Natural killer cell (primary cell): Measurements from ENCODE around the gene NEDD4. TPM values are rescaled to one million over a fixed set of nuclear protein-coding genes. Genes with fewer than 3 reads are reported as not detected.

Source experiments
- ATAC-seq, 3 donors: fragments of 150-1000 bp in 2 of 3; fragments of 200-7000 bp in 1 of 3; cut with Tn5 transposase; 1 replicate in 1 of 3; 2 replicates in 2 of 3; pipeline ENCODE4 v1.10.0; 2021; ENCODE audit warnings: mild to moderate bottlenecking in 2 of 3, moderate library complexity in 2 of 3
- DNase-seq, 2 donors: peaks; one replicate each; pipeline versions ENCODE4 v3.0.0 to v3.0.0-alpha.2; 2013 to 2021; ENCODE audit warnings: mixed read lengths in 1 of 2
- H3K27ac ChIP-seq: one replicate; pipeline ENCODE4 v1.5.1; 2013; ENCODE audit warnings: mild to moderate bottlenecking, low read length
- H3K27me3 ChIP-seq: one replicate; pipeline ENCODE4 v1.6.1; 2013; ENCODE audit warnings: low read length; ENCODE audit not compliant: control insufficient read depth, insufficient read depth
- H3K36me3 ChIP-seq: one replicate; pipeline ENCODE4 v1.6.1; 2013; ENCODE audit warnings: low read length; ENCODE audit not compliant: control insufficient read depth, insufficient read depth
- H3K4me1 ChIP-seq: one replicate; pipeline ENCODE4 v1.6.1; 2013; ENCODE audit warnings: low read length; ENCODE audit not compliant: control insufficient read depth, insufficient read depth
- H3K4me3 ChIP-seq: one replicate; pipeline ENCODE4 v1.5.1; 2013; ENCODE audit warnings: low read length
- H3K9me3 ChIP-seq: one replicate; pipeline ENCODE4 v1.6.1; 2013; ENCODE audit warnings: low read length; ENCODE audit not compliant: control insufficient read depth, insufficient read depth
- H3K27ac Mint-ChIP-seq, 2 donors: one replicate each; pipeline ENCODE4 v1.8.0; 2022; ENCODE audit warnings: mild to moderate bottlenecking in 2 of 2, mixed read lengths in 2 of 2, moderate library complexity in 1 of 2
- H3K27me3 Mint-ChIP-seq, 2 donors: one replicate each; pipeline ENCODE4 v1.8.0; 2022; ENCODE audit warnings: low read depth in 2 of 2, mixed read lengths in 2 of 2
- H3K36me3 Mint-ChIP-seq: one replicate; pipeline ENCODE4 v1.8.0; 2022; ENCODE audit warnings: mixed read lengths
- H3K4me1 Mint-ChIP-seq, 2 donors: one replicate each; pipeline ENCODE4 v1.8.0; 2022; ENCODE audit warnings: mixed read lengths in 2 of 2
- H3K4me3 Mint-ChIP-seq: one replicate; pipeline ENCODE4 v1.8.0; 2022; ENCODE audit warnings: mild to moderate bottlenecking, moderate library complexity, mixed read lengths
- H3K9me3 Mint-ChIP-seq, 2 donors: one replicate each; pipeline ENCODE4 v1.8.0; 2022; ENCODE audit warnings: mixed read lengths in 2 of 2
- WGBS: methylation state at CpG from one replicate; pipeline ENCODE4 v1.1.7; 2013; ENCODE audit warnings: missing lambda C conversion rate; ENCODE audit not compliant: insufficient coverage; 5-methylcytosine and 5-hydroxymethylcytosine counted together
- intact Hi-C: fragments of 100-400 bp; cut with micrococcal nuclease; formaldehyde crosslinking; loops from one replicate; pipeline ENCODE4 v1.14.2; 2022
- total RNA-seq, 4 donors: library from RNA; stranded (reverse); fragments of 120-200 nt in 1 of 4; gene quantifications; one replicate each; pipeline versions ENCODE4 v1.2.3 to v1.2.4, GENCODE V29; 2013 to 2022
- TF ChIP-seq, protein P1 (sequence below): fragments of 200-600 bp; IDR thresholded peaks from one replicate; pipeline ENCODE4 v1.8.0; 2022; ENCODE audit warnings: antibody characterized with exemption

NEDD4 gene
- total RNA-seq, 3 donors from 2014 or later (not counting 1 experiment from before 2014, with no cell fraction given) = 6.9 to 9.1 (median 7.8) TPM

DNA sequence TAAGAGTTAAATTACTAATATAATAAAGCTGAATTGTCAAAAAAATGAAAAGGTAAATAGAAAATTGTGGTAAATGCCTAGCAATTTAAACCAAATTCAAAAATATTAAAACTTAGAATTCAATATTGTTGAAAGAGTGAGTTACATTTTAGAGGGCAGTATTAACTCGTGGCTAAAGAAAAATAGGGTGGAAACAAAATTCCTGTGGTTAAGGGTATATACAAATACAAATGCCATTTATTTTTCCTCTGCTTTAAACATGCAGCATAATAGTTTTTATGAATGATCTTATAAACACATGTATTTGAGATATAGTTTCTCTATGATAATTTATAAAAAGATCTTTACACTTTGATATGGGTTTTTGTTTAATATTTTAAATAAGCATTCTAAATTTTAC lies 79.0 kb downstream of the NEDD4 start:
- no peaks in the 10 kb centered on the region for H3K36me3 Mint-ChIP-seq
- no peaks in the 10 kb centered on the region for H3K4me1 Mint-ChIP-seq
- Histone ChIP-seq H3K36me3 (no peaks in the 10 kb centered on the region), H3K27ac (no peak overlapping the region), H3K27me3 (no peaks in the 10 kb centered on the region), H3K4me1 (no peaks in the 10 kb centered on the region), H3K4me3 (no peak overlapping the region), H3K9me3 (no peaks in the 10 kb centered on the region)
- H3K4me3 Mint-ChIP-seq = no peak overlapping the region
- WGBS = no CpG with 5 or more reads among the region's 1 CpG
- no peak for ATAC-seq
- intact Hi-C loops = no loop called here
- no peaks in the 10 kb centered on the region for H3K9me3 Mint-ChIP-seq
- TF ChIP-seq, protein P1, sequence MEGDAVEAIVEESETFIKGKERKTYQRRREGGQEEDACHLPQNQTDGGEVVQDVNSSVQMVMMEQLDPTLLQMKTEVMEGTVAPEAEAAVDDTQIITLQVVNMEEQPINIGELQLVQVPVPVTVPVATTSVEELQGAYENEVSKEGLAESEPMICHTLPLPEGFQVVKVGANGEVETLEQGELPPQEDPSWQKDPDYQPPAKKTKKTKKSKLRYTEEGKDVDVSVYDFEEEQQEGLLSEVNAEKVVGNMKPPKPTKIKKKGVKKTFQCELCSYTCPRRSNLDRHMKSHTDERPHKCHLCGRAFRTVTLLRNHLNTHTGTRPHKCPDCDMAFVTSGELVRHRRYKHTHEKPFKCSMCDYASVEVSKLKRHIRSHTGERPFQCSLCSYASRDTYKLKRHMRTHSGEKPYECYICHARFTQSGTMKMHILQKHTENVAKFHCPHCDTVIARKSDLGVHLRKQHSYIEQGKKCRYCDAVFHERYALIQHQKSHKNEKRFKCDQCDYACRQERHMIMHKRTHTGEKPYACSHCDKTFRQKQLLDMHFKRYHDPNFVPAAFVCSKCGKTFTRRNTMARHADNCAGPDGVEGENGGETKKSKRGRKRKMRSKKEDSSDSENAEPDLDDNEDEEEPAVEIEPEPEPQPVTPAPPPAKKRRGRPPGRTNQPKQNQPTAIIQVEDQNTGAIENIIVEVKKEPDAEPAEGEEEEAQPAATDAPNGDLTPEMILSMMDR = no peak
- H3K27ac Mint-ChIP-seq = no peak overlapping the region
- H3K27me3 Mint-ChIP-seq = no peaks in the 10 kb centered on the region
- DNase-seq = no peak

DNA sequence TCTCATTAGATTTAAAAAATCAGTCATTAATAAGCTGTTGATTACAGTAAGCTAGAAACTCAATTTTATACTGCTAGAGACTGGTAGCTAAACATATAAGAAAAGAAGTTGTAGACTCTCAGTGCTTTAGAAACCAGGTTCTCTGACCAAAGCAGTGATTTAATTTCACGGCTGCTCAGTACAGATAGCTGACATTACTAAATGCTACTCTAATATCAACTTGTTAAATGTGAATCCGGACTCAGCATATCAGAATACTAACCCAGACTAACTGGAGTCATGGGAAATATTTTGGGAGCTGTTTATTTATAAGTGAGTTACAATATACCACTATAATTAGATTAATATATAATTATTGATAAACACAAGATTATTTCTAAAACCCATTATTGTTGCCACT lies 80.4 kb downstream of the NEDD4 start:
- ATAC-seq (no peak), DNase-seq (no peak)
- H3K4me1 Mint-ChIP-seq = no peaks in the 10 kb centered on the region
- no peaks in the 10 kb centered on the region for H3K27me3 Mint-ChIP-seq
- Histone ChIP-seq H3K27me3 (no peaks in the 10 kb centered on the region), H3K4me1 (no peaks in the 10 kb centered on the region), H3K4me3 (no peak overlapping the region), H3K36me3 (no peaks in the 10 kb centered on the region), H3K9me3 (no peaks in the 10 kb centered on the region), H3K27ac (no peak overlapping the region)
- H3K9me3 Mint-ChIP-seq = no peaks in the 10 kb centered on the region
- H3K36me3 Mint-ChIP-seq = no peaks in the 10 kb centered on the region
- WGBS = 100% methylated on average over 1 of the region's 2 CpGs
- H3K4me3 Mint-ChIP-seq = no peak overlapping the region
- intact Hi-C loops = no loop called here
- TF ChIP-seq, protein P1 = no peak
- no peak overlapping the region for H3K27ac Mint-ChIP-seq

DNA sequence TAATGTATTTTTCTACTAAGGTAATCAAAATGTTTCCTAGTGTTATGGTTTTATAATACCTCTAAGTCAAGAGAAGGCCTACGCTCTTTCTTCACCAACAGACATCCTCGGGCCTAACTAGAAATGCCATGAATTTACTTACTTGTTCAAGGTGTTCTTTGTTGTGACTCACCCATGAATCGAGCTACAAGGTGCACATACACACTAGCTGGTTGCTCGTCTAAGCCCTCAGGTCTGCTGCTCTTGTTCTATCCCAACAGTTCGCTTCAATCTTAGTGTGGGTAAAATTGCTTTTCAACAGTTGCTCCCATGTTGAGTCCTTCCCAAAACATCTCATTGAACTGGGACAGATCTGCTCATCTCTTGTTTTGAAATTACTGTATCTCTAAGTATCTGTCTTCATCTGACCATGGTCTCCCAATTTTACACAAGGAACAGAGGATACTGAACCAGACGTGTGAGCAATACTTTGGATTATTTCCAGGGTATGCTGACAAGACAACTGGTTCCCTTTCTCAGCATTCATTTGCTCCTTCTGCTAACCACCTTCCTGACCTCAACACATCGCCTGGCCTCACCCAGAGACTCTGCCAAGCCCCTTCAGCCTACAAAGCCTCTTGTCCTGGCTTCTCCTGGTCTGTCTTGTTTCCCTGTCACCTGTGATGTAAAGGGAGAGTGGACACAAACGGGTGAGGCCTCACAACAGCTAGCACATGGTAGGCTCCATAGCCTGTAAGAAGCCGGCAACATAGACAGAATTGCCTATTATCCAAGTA lies 84.2 kb downstream of the NEDD4 start:
- Mint-ChIP-seq H3K4me1 (no peaks in the 10 kb centered on the region), H3K27ac (no peak overlapping the region), H3K36me3 (no peaks in the 10 kb centered on the region), H3K27me3 (no peaks in the 10 kb centered on the region), H3K4me3 (no peak overlapping the region), H3K9me3 (no peaks in the 10 kb centered on the region)
- WGBS = 92% methylated on average over 9 of the region's 9 CpGs
- TF ChIP-seq, protein P1 = no peak
- no peak for ATAC-seq
- H3K27me3 ChIP-seq = no peaks in the 10 kb centered on the region
- H3K36me3 ChIP-seq = no peaks in the 10 kb centered on the region
- no peak overlapping the region for H3K4me3 ChIP-seq
- H3K27ac ChIP-seq = no peak overlapping the region
- H3K4me1 ChIP-seq = no peaks in the 10 kb centered on the region
- H3K9me3 ChIP-seq = no peaks in the 10 kb centered on the region
- intact Hi-C loops = no loop called here
- DNase-seq = no peak

DNA sequence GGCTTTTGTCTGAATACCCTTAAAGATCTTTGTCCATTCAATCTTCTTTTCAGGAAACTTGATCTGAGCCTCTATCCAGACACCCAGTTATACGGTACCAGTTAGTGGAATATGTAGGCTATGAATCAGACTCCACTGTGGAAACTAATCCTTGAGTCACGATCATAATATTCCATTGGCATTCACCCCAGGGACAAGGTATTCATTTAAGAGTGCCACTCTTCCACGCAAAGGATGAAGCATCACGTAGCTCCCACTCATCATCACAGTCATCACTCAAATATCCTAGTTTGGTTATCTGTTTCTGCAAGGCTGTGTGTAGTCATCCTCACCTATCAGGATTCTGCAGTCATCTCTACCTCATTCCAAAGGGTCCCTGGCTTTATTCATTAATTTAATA lies 85.6 kb downstream of the NEDD4 start:
- intact Hi-C loops = no loop called here
- Mint-ChIP-seq H3K27ac (no peak overlapping the region), H3K27me3 (no peaks in the 10 kb centered on the region), H3K9me3 (no peaks in the 10 kb centered on the region), H3K4me1 (no peaks in the 10 kb centered on the region), H3K36me3 (no peaks in the 10 kb centered on the region), H3K4me3 (no peak overlapping the region)
- DNase-seq = no peak
- Histone ChIP-seq H3K4me3 (no peak overlapping the region), H3K36me3 (no peaks in the 10 kb centered on the region), H3K27me3 (no peaks in the 10 kb centered on the region), H3K4me1 (no peaks in the 10 kb centered on the region), H3K9me3 (no peaks in the 10 kb centered on the region), H3K27ac (no peak overlapping the region)
- TF ChIP-seq, protein P1 = no peak
- 85% methylated on average over 4 of the region's 4 CpGs for WGBS
- ATAC-seq = no peak
